HepG2 (cell line): ENCODE measurements around the gene NEDD4L.

ENCODE experiments used
- CTCF ChIP-seq: sonication (generic); formaldehyde crosslinking; IDR thresholded peaks from 2 replicates; pipeline ENCODE4 v1.5.0; 2020; ENCODE audit warnings: mild to moderate bottlenecking, missing genetic modification reagents, moderate library complexity
- KDM1A ChIP-seq: IDR thresholded peaks from 2 replicates; pipeline ENCODE4 v1.6.1; 2016; ENCODE audit warnings: missing compliant biosample characterization
- MAX ChIP-seq: IDR thresholded peaks from 2 replicates; pipeline ENCODE4 v1.6.1; 2012; ENCODE audit warnings: inconsistent platforms
- MNT ChIP-seq: fragments of 450-650 bp; IDR thresholded peaks from 2 replicates; pipeline ENCODE4 v1.6.1; 2016
- NFIC ChIP-seq: IDR thresholded peaks from 2 replicates; pipeline ENCODE4 v1.6.1; 2012; ENCODE audit warnings: mild to moderate bottlenecking, low read length, inconsistent platforms
- ZBTB33 ChIP-seq: sonication (generic); formaldehyde crosslinking; IDR thresholded peaks from 2 replicates; pipeline ENCODE4 v1.4.0; 2020; ENCODE audit warnings: missing genetic modification reagents
- ZNF615 ChIP-seq: sonication (generic); formaldehyde crosslinking; IDR thresholded peaks from 2 replicates; pipeline ENCODE4 v1.5.0; 2020; ENCODE audit warnings: mild to moderate bottlenecking, missing genetic modification reagents, borderline replicate concordance

GRCh38 chr18:58315041-58315440 is 271.0 kb downstream of the NEDD4L start:
- TF ChIP-seq MNT (no peak), MAX (no peak), CTCF (CRISPR knock-in tag) (no peak), ZNF615 (no peak), KDM1A (CRISPR knock-in tag) (no peak), ZBTB33 (CRISPR knock-in tag) (no peak), NFIC (no peak)
